Measurements from ENCODE around the gene DIAPH1.

Gene DIAPH1

DNA sequence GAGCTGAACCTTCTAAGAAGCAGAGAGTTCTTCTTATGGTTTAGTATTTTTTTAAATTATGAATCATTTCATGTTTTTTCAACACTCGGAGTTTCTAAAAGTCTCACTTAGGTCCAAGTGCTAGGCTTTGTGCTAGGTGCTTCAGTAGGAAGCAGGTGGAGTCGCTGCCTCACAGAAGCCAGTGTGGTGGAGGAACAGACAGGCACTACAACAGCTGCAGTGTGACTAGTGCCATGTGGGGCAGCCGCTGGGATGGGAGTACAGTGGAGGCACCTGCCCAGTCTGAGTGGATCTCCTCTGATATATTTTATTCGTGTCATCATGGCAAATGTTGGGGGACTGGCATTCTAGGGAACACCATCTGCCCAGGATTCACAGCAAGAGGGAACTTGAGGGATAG lies 114.6 kb downstream of the DIAPH1 start:
- Histone ChIP-seq H3K36me3 (peaks cover 31% of the 10 kb centered on the region), H3K4me1 (peaks cover 20% of the 10 kb centered on the region), H3K27me3 (no peaks in the 10 kb centered on the region), H3K4me3 (ENCODE audit: low read depth, low read length) (no peak overlapping the region), H3K9me3 (no peaks in the 10 kb centered on the region)
- no peak for DNase-seq
- TF ChIP-seq, protein P1, sequence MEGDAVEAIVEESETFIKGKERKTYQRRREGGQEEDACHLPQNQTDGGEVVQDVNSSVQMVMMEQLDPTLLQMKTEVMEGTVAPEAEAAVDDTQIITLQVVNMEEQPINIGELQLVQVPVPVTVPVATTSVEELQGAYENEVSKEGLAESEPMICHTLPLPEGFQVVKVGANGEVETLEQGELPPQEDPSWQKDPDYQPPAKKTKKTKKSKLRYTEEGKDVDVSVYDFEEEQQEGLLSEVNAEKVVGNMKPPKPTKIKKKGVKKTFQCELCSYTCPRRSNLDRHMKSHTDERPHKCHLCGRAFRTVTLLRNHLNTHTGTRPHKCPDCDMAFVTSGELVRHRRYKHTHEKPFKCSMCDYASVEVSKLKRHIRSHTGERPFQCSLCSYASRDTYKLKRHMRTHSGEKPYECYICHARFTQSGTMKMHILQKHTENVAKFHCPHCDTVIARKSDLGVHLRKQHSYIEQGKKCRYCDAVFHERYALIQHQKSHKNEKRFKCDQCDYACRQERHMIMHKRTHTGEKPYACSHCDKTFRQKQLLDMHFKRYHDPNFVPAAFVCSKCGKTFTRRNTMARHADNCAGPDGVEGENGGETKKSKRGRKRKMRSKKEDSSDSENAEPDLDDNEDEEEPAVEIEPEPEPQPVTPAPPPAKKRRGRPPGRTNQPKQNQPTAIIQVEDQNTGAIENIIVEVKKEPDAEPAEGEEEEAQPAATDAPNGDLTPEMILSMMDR (IDR thresholded peaks at IDR 0.05; ENCODE audit: low read depth, low read length): no peak

- TF ChIP-seq, protein P1 (IDR thresholded peaks at IDR 0.05; ENCODE audit: low read depth, low read length): no peak
Observed at GRCh38 chr5:141503681-141504080, 115.1 kb downstream of the DIAPH1 start.

DNA sequence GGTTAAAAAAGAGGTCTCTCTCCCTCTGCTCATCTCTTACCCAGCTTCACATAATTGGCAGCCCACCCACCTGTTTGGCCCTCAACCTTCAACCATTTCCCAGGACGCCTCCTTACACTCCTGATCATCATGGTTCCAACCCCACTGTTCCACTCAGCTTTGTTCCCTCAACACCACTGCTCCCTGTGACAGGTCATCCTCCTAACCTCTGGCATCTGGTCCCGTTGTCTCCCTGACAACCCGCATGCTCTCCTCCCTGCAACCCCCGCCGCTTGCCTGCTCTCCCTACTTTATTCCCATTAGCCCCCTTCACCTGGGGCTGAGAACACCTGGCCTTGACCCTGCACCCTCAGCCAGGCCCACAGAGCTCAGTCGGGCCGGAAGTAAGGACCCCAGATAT lies 117.0 kb downstream of the DIAPH1 start:
- Histone ChIP-seq H3K9me3 (no peaks in the 10 kb centered on the region), H3K36me3 (peaks cover 22% of the 10 kb centered on the region), H3K27me3 (no peaks in the 10 kb centered on the region), H3K4me1 (peaks cover 1% of the 10 kb centered on the region), H3K4me3 (ENCODE audit: low read depth, low read length) (no peak overlapping the region)
- TF ChIP-seq, protein P1 (IDR thresholded peaks at IDR 0.05; ENCODE audit: low read depth, low read length): no peak
- DNase-seq: no peak

More at GRCh38 chr5:141503681-141504080, 115.1 kb downstream of the DIAPH1 start:
- no peak for DNase-seq
- H3K4me1 ChIP-seq: peaks cover 19% of the 10 kb centered on the region
- H3K27me3 ChIP-seq: no peaks in the 10 kb centered on the region
- no peaks in the 10 kb centered on the region for H3K9me3 ChIP-seq
- H3K4me3 ChIP-seq (ENCODE audit: low read depth, low read length): no peak overlapping the region
- H3K36me3 ChIP-seq: peaks cover 31% of the 10 kb centered on the region

GRCh38 chr5:141496038-141496437 lies 122.8 kb downstream of the DIAPH1 start:
- Histone ChIP-seq H3K4me3 (ENCODE audit: low read depth, low read length) (no peak overlapping the region), H3K9me3 (no peaks in the 10 kb centered on the region), H3K36me3 (peaks cover 24% of the 10 kb centered on the region), H3K27me3 (no peaks in the 10 kb centered on the region), H3K4me1 (no peaks in the 10 kb centered on the region)
- TF ChIP-seq, protein P1 (IDR thresholded peaks at IDR 0.05; ENCODE audit: low read depth, low read length): no peak
- DNase-seq: no peak

GRCh38 chr5:141495453-141495811 lies 123.4 kb downstream of the DIAPH1 start:
- TF ChIP-seq, protein P1 (IDR thresholded peaks at IDR 0.05; ENCODE audit: low read depth, low read length): no peak
- DNase-seq: no peak

DNA sequence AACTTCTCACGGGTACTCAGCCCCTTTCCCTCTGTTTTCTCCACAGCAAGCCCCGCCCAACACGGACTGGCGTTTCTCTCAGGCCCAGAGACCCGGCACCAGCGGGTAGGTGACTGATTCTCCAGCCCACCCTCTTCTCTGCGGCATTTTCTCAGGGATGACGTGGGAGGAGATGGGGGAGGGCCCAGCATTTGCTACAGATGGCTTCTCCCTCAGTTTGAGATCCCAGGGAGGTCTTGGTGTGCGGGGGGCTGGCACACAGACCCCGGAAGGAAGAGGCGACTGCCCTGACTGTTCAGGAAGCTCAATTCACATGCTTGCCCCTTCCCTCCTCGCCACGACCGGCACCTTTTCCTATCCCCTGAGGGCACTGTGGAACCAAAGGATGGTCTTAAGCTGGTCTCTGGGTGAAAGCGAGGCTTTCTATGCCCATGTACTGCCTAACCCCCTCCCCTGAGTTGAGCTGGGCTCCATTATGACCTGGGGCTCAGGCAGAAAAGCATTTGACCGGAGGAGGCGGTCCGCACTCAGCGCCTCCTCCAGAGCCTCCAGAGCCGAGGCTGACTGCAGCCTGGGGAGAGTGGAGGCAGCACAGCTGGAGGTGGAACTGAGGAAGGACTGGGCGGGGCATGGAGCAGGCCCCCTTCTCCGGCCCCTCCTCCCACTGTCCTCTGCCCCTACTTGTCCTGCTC lies 123.9 kb downstream of the DIAPH1 start:
- no peak for DNase-seq

More at GRCh38 chr5:141495453-141495811, 123.4 kb downstream of the DIAPH1 start:
- Histone ChIP-seq H3K36me3 (peaks cover 30% of the 10 kb centered on the region), H3K4me1 (no peaks in the 10 kb centered on the region), H3K4me3 (ENCODE audit: low read depth, low read length) (no peak overlapping the region), H3K27me3 (no peaks in the 10 kb centered on the region), H3K9me3 (no peaks in the 10 kb centered on the region)

More for the DNA sequence above, 123.9 kb downstream of the DIAPH1 start:
- TF ChIP-seq, protein P1 (IDR thresholded peaks at IDR 0.05; ENCODE audit: low read depth, low read length): no peak
- H3K4me1 ChIP-seq: no peaks in the 10 kb centered on the region
- H3K36me3 ChIP-seq: peaks cover 35% of the 10 kb centered on the region
- H3K27me3 ChIP-seq: no peaks in the 10 kb centered on the region
- H3K4me3 ChIP-seq (ENCODE audit: low read depth, low read length): no peak overlapping the region
- no peaks in the 10 kb centered on the region for H3K9me3 ChIP-seq

Measured in BE2C (cell line).